Liver (tissue), 9 donors: ENCODE results near the gene PEX7. TPM values are rescaled to one million over a fixed set of nuclear protein-coding genes. Genes with fewer than 3 reads are reported as not detected.

Experiments
- DNase-seq: peaks from one replicate; pipeline ENCODE4 v3.0.0-alpha.2; 2017; ENCODE audit warnings: low spot score
- H3K27ac ChIP-seq, 2 donors: one replicate each; pipeline ENCODE4 v1.7.0; 2013; ENCODE audit warnings: inconsistent platforms in 2 of 2, low read length in 2 of 2, control low read depth in 1 of 2, low read depth in 1 of 2, mild to moderate bottlenecking in 1 of 2
- H3K27me3 ChIP-seq, 4 donors: one replicate each; pipeline versions ENCODE4 v1.6.1 to v1.7.0; 2013; ENCODE audit warnings: low read length in 3 of 4, inconsistent platforms in 1 of 4, mild to moderate bottlenecking in 1 of 4, moderate library complexity in 1 of 4; ENCODE audit not compliant: control insufficient read depth in 4 of 4, insufficient read depth in 4 of 4
- H3K36me3 ChIP-seq, 4 donors: one replicate each; pipeline versions ENCODE4 v1.6.1 to v1.7.0; 2013; ENCODE audit warnings: low read length in 3 of 4, mild to moderate bottlenecking in 3 of 4, low read depth in 1 of 4, moderate library complexity in 1 of 4; ENCODE audit not compliant: control insufficient read depth in 4 of 4, insufficient read depth in 3 of 4
- H3K4me1 ChIP-seq, 4 donors: one replicate each; pipeline versions ENCODE4 v1.6.1 to v1.7.0; 2013; ENCODE audit warnings: low read length in 3 of 4, mild to moderate bottlenecking in 3 of 4, moderate library complexity in 1 of 4; ENCODE audit not compliant: control insufficient read depth in 4 of 4, insufficient read depth in 4 of 4
- H3K4me3 ChIP-seq, 3 donors: one replicate each; pipeline versions ENCODE4 v1.6.1 to v1.7.0; 2013; ENCODE audit warnings: low read length in 3 of 3, control low read depth in 1 of 3, low read depth in 1 of 3, mild to moderate bottlenecking in 1 of 3
- H3K9ac ChIP-seq, 2 donors: one replicate each; pipeline ENCODE4 v1.7.0; 2013; ENCODE audit warnings: low read length in 2 of 2, mild to moderate bottlenecking in 2 of 2, moderate library complexity in 2 of 2, control low read depth in 1 of 2, low read depth in 1 of 2
- H3K9me3 ChIP-seq, 4 donors: one replicate each; pipeline versions ENCODE4 v1.6.1 to v1.7.0; 2013; ENCODE audit warnings: low read length in 3 of 4; ENCODE audit not compliant: control insufficient read depth in 4 of 4
- EGR1 ChIP-seq, 2 donors: IDR thresholded peaks; 2 replicates each; pipeline ENCODE4 v1.6.1; 2016 to 2018; ENCODE audit warnings: antibody characterized with exemption in 2 of 2, low read depth in 2 of 2
- FOXA1 ChIP-seq: IDR thresholded peaks from 2 replicates; pipeline ENCODE4 v1.6.1; 2016; ENCODE audit warnings: antibody characterized with exemption
- FOXA2 ChIP-seq: IDR thresholded peaks from 2 replicates; pipeline ENCODE4 v1.6.1; 2016; ENCODE audit warnings: antibody characterized with exemption
- GABPA ChIP-seq, 2 donors: IDR thresholded peaks in 1 of 2; conservative IDR thresholded peaks in 1 of 2; 2 replicates each; pipeline ENCODE4 v1.6.1; 2016; ENCODE audit warnings: antibody characterized with exemption in 2 of 2, mild to moderate bottlenecking in 1 of 2, moderate library complexity in 1 of 2
- HNF4A ChIP-seq, 2 donors: conservative IDR thresholded peaks; 2 replicates each; pipeline ENCODE4 v1.6.1; 2016; ENCODE audit warnings: antibody characterized with exemption in 2 of 2, mild to moderate bottlenecking in 2 of 2
- HNF4G ChIP-seq: IDR thresholded peaks from 2 replicates; pipeline ENCODE4 v1.6.1; 2016; ENCODE audit warnings: antibody characterized with exemption
- JUND ChIP-seq, 2 donors: IDR thresholded peaks; 2 replicates each; pipeline ENCODE4 v1.6.1; 2016; ENCODE audit warnings: antibody characterized with exemption in 2 of 2
- NR2F2 ChIP-seq: IDR thresholded peaks from 2 replicates; pipeline ENCODE4 v1.6.1; 2016; ENCODE audit warnings: antibody characterized with exemption
- RAD21 ChIP-seq, 2 donors: IDR thresholded peaks; 2 replicates each; pipeline ENCODE4 v1.6.1; 2016; ENCODE audit warnings: antibody characterized with exemption in 2 of 2, mild to moderate bottlenecking in 2 of 2
- RXRA ChIP-seq, 2 donors: IDR thresholded peaks; 2 replicates each; pipeline ENCODE4 v1.6.1; 2017 to 2018; ENCODE audit warnings: antibody characterized with exemption in 2 of 2, mild to moderate bottlenecking in 1 of 2
- SP1 ChIP-seq: IDR thresholded peaks from 2 replicates; pipeline ENCODE4 v1.6.1; 2018; ENCODE audit warnings: antibody characterized with exemption, mild to moderate bottlenecking
- TAF1 ChIP-seq: conservative IDR thresholded peaks from 2 replicates; pipeline ENCODE4 v1.6.1; 2016; ENCODE audit warnings: antibody characterized with exemption, mild to moderate bottlenecking
- WGBS: extraction: QIAGEN DNeasy Blood & Tissue Kit; methylation state at CpG from one replicate; pipeline ENCODE4 v1.1.7; 2013; 5-methylcytosine and 5-hydroxymethylcytosine counted together
- polyA plus RNA-seq, 2 donors: library from polyadenylated mRNA; stranded (reverse) in 1 of 2; unstranded in 1 of 2; fragments of 200-250 nt in 1 of 2; fragments of >200 nt in 1 of 2; fragmentation: Nextera tagmentation in 1 of 2; extraction: Ambion mirVana in 1 of 2; gene quantifications; one replicate each; pipeline versions ENCODE4 v1.2.1 to v1.2.3, GENCODE V29; 2013 to 2015
- total RNA-seq, 2 donors: library from RNA; depleted of rRNA; stranded (reverse); fragments of >200 nt; gene quantifications; one replicate each; pipeline ENCODE4 v1.2.3, GENCODE V29; 2014
- TF ChIP-seq, protein P1 (sequence below): IDR thresholded peaks from 2 replicates; pipeline ENCODE4 v1.6.1; 2016; ENCODE audit warnings: antibody characterized with exemption
- TF ChIP-seq, protein P2 (sequence below): fragments of 150-350 bp; IDR thresholded peaks from 2 replicates; pipeline ENCODE4 v1.5.1; 2017; ENCODE audit warnings: improper control_type of control experiment, low read depth, low read length; ENCODE audit not compliant: missing input control
- TF ChIP-seq, protein P3 (sequence below): IDR thresholded peaks from 2 replicates; pipeline ENCODE4 v1.6.1; 2016; ENCODE audit warnings: antibody characterized with exemption
- TF ChIP-seq, protein P4 (sequence below): IDR thresholded peaks from 2 replicates; pipeline ENCODE4 v1.6.1; 2016; ENCODE audit warnings: antibody characterized with exemption, mild to moderate bottlenecking
- donor health status: healthy.
- donor health status: healthy.
- donor health status: healthy.
- donor health status: healthy.
- donor health status: healthy.

Gene PEX7
- total and polyA plus RNA-seq, 4 donors = 5.2 to 7.5 (median 6.2) TPM

DNA sequence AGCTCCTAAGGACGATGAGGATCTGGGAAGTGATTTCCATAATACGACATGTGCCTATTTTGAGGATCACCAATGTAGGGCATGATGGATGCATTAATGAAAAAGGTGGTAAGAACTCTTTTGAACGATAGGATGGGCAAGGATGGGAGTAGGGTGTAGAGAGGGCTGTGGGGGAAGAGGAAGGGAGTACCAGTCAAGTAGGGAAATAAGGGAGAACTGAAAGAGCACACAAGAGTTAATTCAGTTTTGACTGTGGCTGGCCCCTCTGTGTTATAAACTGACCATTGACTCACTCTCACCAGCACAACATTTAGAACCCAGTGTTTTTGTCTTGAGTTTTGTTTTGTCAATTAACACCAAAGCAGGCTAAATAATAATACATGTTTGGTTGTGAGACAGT lies 132.7 kb downstream of the PEX7 start:
- Histone ChIP-seq H3K9ac (no peak overlapping the region), H3K9me3 (no peaks in the 10 kb centered on the region), H3K36me3 (no peaks in the 10 kb centered on the region), H3K4me3 (no peak overlapping the region), H3K27ac (no peak overlapping the region), H3K4me1 (peaks cover 0 to 2% (median 0%) of the 10 kb centered on the region in 4 donors), H3K27me3 (peaks cover 0 to 12% (median 0%) of the 10 kb centered on the region in 4 donors)
- 91% methylated on average over 3 of the region's 3 CpGs for WGBS
- TF ChIP-seq, protein P1, sequence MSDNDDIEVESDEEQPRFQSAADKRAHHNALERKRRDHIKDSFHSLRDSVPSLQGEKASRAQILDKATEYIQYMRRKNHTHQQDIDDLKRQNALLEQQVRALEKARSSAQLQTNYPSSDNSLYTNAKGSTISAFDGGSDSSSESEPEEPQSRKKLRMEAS = no peak
- TF ChIP-seq RAD21 (IDR thresholded peaks at IDR 0.05) (no peak), SP1 (no peak), FOXA1 (no peak)
- DNase-seq = no peak

DNA sequence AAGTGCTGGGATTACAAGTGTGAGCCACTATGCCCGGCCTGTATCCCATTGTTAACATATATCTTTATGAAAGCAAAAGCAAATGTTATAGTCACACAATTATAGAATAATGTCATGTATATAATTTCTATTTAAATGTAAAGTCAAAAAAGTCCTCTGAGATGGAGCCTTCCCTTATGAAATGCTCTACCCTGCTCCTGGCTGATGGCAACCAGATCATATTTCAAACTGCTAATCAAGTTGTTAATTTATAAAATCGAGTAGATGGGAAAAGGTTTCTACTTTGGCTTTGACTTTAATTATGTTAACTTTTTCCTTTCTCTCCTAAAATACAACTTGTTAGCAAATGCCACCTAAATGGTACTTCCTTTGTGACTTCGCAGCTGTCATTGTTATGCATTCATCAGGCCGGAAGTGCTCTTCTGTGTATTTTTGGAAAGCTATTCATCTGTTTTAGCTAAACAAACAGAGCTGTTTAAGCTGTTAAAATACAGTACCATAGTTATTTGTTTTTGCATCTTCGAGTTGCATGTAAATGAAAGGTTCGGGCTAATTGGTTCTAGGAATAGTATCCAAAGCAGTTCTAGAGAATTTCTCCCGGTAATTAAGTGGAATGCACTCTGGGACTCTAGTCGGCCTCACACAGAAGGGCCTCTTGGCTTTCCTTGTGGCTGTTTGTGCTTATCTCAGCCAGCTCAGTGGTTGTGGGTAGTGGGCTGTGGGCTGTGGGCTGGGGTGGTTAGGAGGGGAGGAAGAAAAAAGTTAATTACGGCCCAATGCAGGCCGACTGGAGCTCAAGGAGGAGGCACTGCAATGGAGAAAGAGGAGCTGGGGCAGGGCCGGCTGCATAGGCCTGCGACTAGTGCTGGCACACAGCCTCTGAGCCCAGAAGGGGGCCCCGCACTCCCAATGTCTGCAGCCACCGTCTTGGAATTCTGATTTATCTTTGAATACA lies 134.5 kb downstream of the PEX7 start:
- TF ChIP-seq HNF4A (conservative IDR thresholded peaks at IDR 0.05) = no peak
- TF ChIP-seq GABPA (IDR thresholded peaks at IDR 0.05 in 1 of 2, conservative IDR thresholded peaks at IDR 0.05 in 1 of 2) = no peak
- no peak for TF ChIP-seq JUND (IDR thresholded peaks at IDR 0.05)
- TF ChIP-seq EGR1 (IDR thresholded peaks at IDR 0.05; ENCODE audit: low read depth in 2 of 2) = no peak
- TF ChIP-seq, protein P2, sequence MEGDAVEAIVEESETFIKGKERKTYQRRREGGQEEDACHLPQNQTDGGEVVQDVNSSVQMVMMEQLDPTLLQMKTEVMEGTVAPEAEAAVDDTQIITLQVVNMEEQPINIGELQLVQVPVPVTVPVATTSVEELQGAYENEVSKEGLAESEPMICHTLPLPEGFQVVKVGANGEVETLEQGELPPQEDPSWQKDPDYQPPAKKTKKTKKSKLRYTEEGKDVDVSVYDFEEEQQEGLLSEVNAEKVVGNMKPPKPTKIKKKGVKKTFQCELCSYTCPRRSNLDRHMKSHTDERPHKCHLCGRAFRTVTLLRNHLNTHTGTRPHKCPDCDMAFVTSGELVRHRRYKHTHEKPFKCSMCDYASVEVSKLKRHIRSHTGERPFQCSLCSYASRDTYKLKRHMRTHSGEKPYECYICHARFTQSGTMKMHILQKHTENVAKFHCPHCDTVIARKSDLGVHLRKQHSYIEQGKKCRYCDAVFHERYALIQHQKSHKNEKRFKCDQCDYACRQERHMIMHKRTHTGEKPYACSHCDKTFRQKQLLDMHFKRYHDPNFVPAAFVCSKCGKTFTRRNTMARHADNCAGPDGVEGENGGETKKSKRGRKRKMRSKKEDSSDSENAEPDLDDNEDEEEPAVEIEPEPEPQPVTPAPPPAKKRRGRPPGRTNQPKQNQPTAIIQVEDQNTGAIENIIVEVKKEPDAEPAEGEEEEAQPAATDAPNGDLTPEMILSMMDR = no peak
- no peak for TF ChIP-seq HNF4G
- no peak for TF ChIP-seq NR2F2
- TF ChIP-seq, protein P3, sequence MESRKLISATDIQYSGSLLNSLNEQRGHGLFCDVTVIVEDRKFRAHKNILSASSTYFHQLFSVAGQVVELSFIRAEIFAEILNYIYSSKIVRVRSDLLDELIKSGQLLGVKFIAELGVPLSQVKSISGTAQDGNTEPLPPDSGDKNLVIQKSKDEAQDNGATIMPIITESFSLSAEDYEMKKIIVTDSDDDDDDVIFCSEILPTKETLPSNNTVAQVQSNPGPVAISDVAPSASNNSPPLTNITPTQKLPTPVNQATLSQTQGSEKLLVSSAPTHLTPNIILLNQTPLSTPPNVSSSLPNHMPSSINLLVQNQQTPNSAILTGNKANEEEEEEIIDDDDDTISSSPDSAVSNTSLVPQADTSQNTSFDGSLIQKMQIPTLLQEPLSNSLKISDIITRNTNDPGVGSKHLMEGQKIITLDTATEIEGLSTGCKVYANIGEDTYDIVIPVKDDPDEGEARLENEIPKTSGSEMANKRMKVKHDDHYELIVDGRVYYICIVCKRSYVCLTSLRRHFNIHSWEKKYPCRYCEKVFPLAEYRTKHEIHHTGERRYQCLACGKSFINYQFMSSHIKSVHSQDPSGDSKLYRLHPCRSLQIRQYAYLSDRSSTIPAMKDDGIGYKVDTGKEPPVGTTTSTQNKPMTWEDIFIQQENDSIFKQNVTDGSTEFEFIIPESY = no peak
- no peak for TF ChIP-seq SP1
- Histone ChIP-seq H3K4me3 (no peak overlapping the region), H3K27ac (no peak overlapping the region), H3K9ac (no peak overlapping the region), H3K9me3 (no peaks in the 10 kb centered on the region), H3K36me3 (no peaks in the 10 kb centered on the region), H3K4me1 (peaks cover 0 to 2% (median 0%) of the 10 kb centered on the region in 4 donors), H3K27me3 (peaks cover 0 to 12% (median 0%) of the 10 kb centered on the region in 4 donors)
- WGBS = 74% methylated on average over 14 of the region's 14 CpGs
- no peak for DNase-seq

DNA sequence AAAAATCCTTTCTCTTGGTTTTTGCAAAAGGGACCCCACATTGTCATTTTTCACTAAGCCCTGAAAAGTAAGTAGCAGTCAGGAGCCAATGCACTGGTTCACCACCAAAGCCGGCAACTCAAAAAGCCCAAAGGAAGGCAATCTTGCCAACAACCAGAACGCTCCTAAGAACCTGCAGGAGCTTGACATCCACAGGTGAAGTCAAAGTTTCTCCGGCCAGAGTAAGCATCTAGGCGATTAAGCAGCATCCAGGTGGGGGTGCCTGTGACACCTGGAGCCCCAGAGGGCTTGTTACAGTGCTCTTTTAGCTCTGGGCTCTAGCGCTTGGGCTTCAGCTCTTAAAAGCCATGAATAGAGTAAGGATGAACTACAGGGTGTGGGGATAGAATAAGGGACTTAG lies 135.8 kb downstream of the PEX7 start:
- peaks cover 0 to 12% (median 0%) of the 10 kb centered on the region in 4 donors for H3K27me3 ChIP-seq
- DNase-seq = no peak
- H3K9ac ChIP-seq = no peak overlapping the region
- peaks cover 0 to 2% (median 0%) of the 10 kb centered on the region in 4 donors for H3K4me1 ChIP-seq
- no peak for TF ChIP-seq HNF4G
- no peak for TF ChIP-seq RXRA (IDR thresholded peaks at IDR 0.05)
- no peak for TF ChIP-seq RAD21 (IDR thresholded peaks at IDR 0.05)
- no peak for TF ChIP-seq EGR1 (IDR thresholded peaks at IDR 0.05; ENCODE audit: low read depth in 2 of 2)
- TF ChIP-seq FOXA2 = no peak
- TF ChIP-seq TAF1 = no peak
- TF ChIP-seq SP1 = no peak
- no peak for TF ChIP-seq HNF4A (conservative IDR thresholded peaks at IDR 0.05)
- no peak for TF ChIP-seq JUND (IDR thresholded peaks at IDR 0.05)
- no peak for TF ChIP-seq NR2F2
- TF ChIP-seq, protein P4, sequence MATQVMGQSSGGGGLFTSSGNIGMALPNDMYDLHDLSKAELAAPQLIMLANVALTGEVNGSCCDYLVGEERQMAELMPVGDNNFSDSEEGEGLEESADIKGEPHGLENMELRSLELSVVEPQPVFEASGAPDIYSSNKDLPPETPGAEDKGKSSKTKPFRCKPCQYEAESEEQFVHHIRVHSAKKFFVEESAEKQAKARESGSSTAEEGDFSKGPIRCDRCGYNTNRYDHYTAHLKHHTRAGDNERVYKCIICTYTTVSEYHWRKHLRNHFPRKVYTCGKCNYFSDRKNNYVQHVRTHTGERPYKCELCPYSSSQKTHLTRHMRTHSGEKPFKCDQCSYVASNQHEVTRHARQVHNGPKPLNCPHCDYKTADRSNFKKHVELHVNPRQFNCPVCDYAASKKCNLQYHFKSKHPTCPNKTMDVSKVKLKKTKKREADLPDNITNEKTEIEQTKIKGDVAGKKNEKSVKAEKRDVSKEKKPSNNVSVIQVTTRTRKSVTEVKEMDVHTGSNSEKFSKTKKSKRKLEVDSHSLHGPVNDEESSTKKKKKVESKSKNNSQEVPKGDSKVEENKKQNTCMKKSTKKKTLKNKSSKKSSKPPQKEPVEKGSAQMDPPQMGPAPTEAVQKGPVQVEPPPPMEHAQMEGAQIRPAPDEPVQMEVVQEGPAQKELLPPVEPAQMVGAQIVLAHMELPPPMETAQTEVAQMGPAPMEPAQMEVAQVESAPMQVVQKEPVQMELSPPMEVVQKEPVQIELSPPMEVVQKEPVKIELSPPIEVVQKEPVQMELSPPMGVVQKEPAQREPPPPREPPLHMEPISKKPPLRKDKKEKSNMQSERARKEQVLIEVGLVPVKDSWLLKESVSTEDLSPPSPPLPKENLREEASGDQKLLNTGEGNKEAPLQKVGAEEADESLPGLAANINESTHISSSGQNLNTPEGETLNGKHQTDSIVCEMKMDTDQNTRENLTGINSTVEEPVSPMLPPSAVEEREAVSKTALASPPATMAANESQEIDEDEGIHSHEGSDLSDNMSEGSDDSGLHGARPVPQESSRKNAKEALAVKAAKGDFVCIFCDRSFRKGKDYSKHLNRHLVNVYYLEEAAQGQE = no peak
- H3K27ac ChIP-seq = no peak overlapping the region
- no peak overlapping the region for H3K4me3 ChIP-seq
- no peaks in the 10 kb centered on the region for H3K9me3 ChIP-seq
- H3K36me3 ChIP-seq = no peaks in the 10 kb centered on the region
- WGBS = 90% methylated on average over 5 of the region's 5 CpGs
